SK-N-SH (cell line): Measurements from ENCODE around the gene SACS. TPM values are rescaled to one million over a fixed set of nuclear protein-coding genes. Genes with fewer than 3 reads are reported as not detected.

Experiments used
- CTCF ChIA-PET: fragments of 300-600, 350-600 bp; formaldehyde crosslinking; extraction: SDS; loops from one replicate; lab custom pipeline; 2021; lab: Yijun Ruan, JAX
- POLR2A ChIA-PET: fragments of 350-600 bp; sonication (Branson Sonifier 250); formaldehyde crosslinking; extraction: SDS; loops from one replicate; lab custom pipeline; 2020; ENCODE audit warnings: antibody characterized with exemption, inconsistent platforms; lab: Yijun Ruan, JAX
- DNase-seq: peaks from one replicate; pipeline ENCODE4 v3.0.0; 2012
- H2AFZ ChIP-seq: fragments of 200-600 bp; sonication (generic); 2 replicates; pipeline ENCODE4 v1.8.1; 2016; ENCODE audit warnings: antibody characterized with exemption, mild to moderate bottlenecking, low read depth
- H3F3A ChIP-seq: fragments of 200-600 bp; sonication (generic); replicated peaks from 2 replicates; pipeline ENCODE3; 2016; ENCODE audit warnings: antibody characterized with exemption, mild to moderate bottlenecking; ENCODE audit not compliant: insufficient read depth
- H3K27ac ChIP-seq, 2 experiments: fragments of 200-500 bp in 1 of 2; fragments of 200-600 bp in 1 of 2; sonication (Bioruptor generic) in 1 of 2; sonication (generic), shearing (Covaris generic) in 1 of 2; 2 replicates each; pipeline versions ENCODE4 v1.5.1 to v1.6.1; 2014 to 2016; ENCODE audit warnings: low read depth in 2 of 2, inconsistent platforms in 1 of 2, low read length in 1 of 2, mild to moderate bottlenecking in 1 of 2, mixed read lengths in 1 of 2
- H3K27me3 ChIP-seq: fragments of 200-600 bp; sonication (generic), shearing (Covaris generic); 2 replicates; pipeline ENCODE4 v1.6.1; 2016; ENCODE audit warnings: mixed run types; ENCODE audit not compliant: insufficient read depth
- H3K36me3 ChIP-seq, 2 experiments: fragments of 200-500 bp in 1 of 2; fragments of 200-600 bp in 1 of 2; sonication (Bioruptor generic) in 1 of 2; sonication (generic) in 1 of 2; replicated peaks in 1 of 2; 2 replicates each; pipeline versions ENCODE3 to v1.5.1; 2014 to 2016; ENCODE audit warnings: low read length in 1 of 2, mild to moderate bottlenecking in 1 of 2; ENCODE audit not compliant: insufficient read depth in 2 of 2, control insufficient read depth in 1 of 2
- H3K4me1 ChIP-seq, 2 experiments: fragments of 200-500 bp in 1 of 2; fragments of 200-600 bp in 1 of 2; sonication (Bioruptor generic) in 1 of 2; sonication (generic), shearing (Covaris generic) in 1 of 2; 2 replicates each; pipeline versions ENCODE4 v1.5.1 to v1.6.1; 2014 to 2016; ENCODE audit warnings: low read depth in 1 of 2, low read length in 1 of 2, mixed run types in 1 of 2; ENCODE audit not compliant: insufficient read depth in 2 of 2, control insufficient read depth in 1 of 2
- H3K4me2 ChIP-seq: fragments of 200-600 bp; sonication (generic), shearing (Covaris generic); 2 replicates; pipeline ENCODE4 v1.6.1; 2017; ENCODE audit warnings: mixed run types
- H3K4me3 ChIP-seq, 2 experiments: fragments of 200-500 bp in 1 of 2; fragments of 200-600 bp in 1 of 2; sonication (Bioruptor generic) in 1 of 2; sonication (generic), shearing (Covaris generic) in 1 of 2; 2 replicates each; pipeline versions ENCODE4 v1.5.1 to v1.8.1; 2014 to 2016; ENCODE audit warnings: low read depth in 2 of 2, inconsistent platforms in 1 of 2, low read length in 1 of 2, mild to moderate bottlenecking in 1 of 2, mixed read lengths in 1 of 2, moderate library complexity in 1 of 2
- H3K79me2 ChIP-seq: fragments of 200-600 bp; sonication (generic); 2 replicates; pipeline ENCODE4 v1.8.1; 2017; ENCODE audit warnings: mild to moderate bottlenecking; ENCODE audit not compliant: insufficient read depth
- H3K9ac ChIP-seq: fragments of 200-600 bp; sonication (generic); 2 replicates; pipeline ENCODE4 v1.6.1; 2017; ENCODE audit warnings: mixed run types
- H3K9me2 ChIP-seq: fragments of 200-600 bp; sonication (generic); 2 replicates; pipeline ENCODE4 v1.6.1; 2017; ENCODE audit warnings: mixed run types
- H3K9me3 ChIP-seq: fragments of 200-600 bp; sonication (generic); 2 replicates; pipeline ENCODE4 v1.6.1; 2017; ENCODE audit warnings: mixed run types, mild to moderate bottlenecking, moderate library complexity
- H4K20me1 ChIP-seq: fragments of 200-600 bp; sonication (generic); 2 replicates; pipeline ENCODE4 v1.6.1; 2017; ENCODE audit warnings: mild to moderate bottlenecking, mixed run types; ENCODE audit not compliant: insufficient read depth
- CTCF ChIP-seq: fragments of 200-600 bp; sonication (generic); IDR thresholded peaks from 2 replicates; pipeline ENCODE4 v1.6.1; 2017; ENCODE audit warnings: antibody characterized with exemption, mild to moderate bottlenecking, moderate library complexity
- EP300 ChIP-seq, 2 experiments: IDR thresholded peaks; 2 replicates each; pipeline versions ENCODE4 v1.4.0 to v1.6.1; 2012; ENCODE audit warnings: borderline replicate concordance in 1 of 2, low read depth in 1 of 2, low read length in 1 of 2
- FOSL2 ChIP-seq: IDR thresholded peaks from 2 replicates; pipeline ENCODE4 v1.4.0; 2012; ENCODE audit warnings: low read depth, mild to moderate bottlenecking, moderate library complexity, borderline replicate concordance
- FOXJ3 ChIP-seq: sonication (generic); formaldehyde crosslinking; IDR thresholded peaks from 2 replicates; pipeline ENCODE4 v1.5.1; 2020; ENCODE audit warnings: mild to moderate bottlenecking, missing genetic modification reagents
- GATA2 ChIP-seq: sonication (generic); formaldehyde crosslinking; IDR thresholded peaks from 2 replicates; pipeline ENCODE4 v1.5.0; 2020; ENCODE audit warnings: mild to moderate bottlenecking, missing genetic modification reagents
- MEF2A ChIP-seq: IDR thresholded peaks from 2 replicates; pipeline ENCODE4 v1.4.0; 2012; ENCODE audit warnings: low read depth, borderline replicate concordance
- NFIC ChIP-seq: IDR thresholded peaks from 2 replicates; pipeline ENCODE4 v1.4.0; 2012; ENCODE audit warnings: borderline replicate concordance
- PBX3 ChIP-seq: IDR thresholded peaks from 2 replicates; pipeline ENCODE4; 2012
- RAD21 ChIP-seq: IDR thresholded peaks from 2 replicates; pipeline ENCODE4 v1.6.1; 2012; ENCODE audit warnings: mild to moderate bottlenecking, low read length
- RCOR1 ChIP-seq: fragments of 150-350 bp; IDR thresholded peaks from 2 replicates; pipeline ENCODE4 v1.6.1; 2017; ENCODE audit warnings: antibody characterized with exemption, low read length
- RFX5 ChIP-seq: IDR thresholded peaks from 2 replicates; pipeline ENCODE4 v1.6.1; 2012; ENCODE audit warnings: mild to moderate bottlenecking, improper control_type of control experiment, low read length
- SIN3A ChIP-seq: IDR thresholded peaks from 2 replicates; pipeline ENCODE4 v1.6.1; 2012; ENCODE audit warnings: low read depth, mild to moderate bottlenecking, low read length, moderate library complexity, borderline replicate concordance
- SMC3 ChIP-seq: IDR thresholded peaks from 2 replicates; pipeline ENCODE4 v1.6.1; 2012; ENCODE audit warnings: low read depth, low read length, improper control_type of control experiment
- TAF1 ChIP-seq: IDR thresholded peaks from 2 replicates; pipeline ENCODE4 v1.6.1; 2012; ENCODE audit warnings: low read depth, mild to moderate bottlenecking, low read length, moderate library complexity, borderline replicate concordance
- TCF12 ChIP-seq: IDR thresholded peaks from 2 replicates; pipeline ENCODE4 v1.4.0; 2012
- TEAD4 ChIP-seq: IDR thresholded peaks from 2 replicates; pipeline ENCODE4 v1.4.0; 2012; ENCODE audit warnings: mild to moderate bottlenecking, borderline replicate concordance; ENCODE audit not compliant: insufficient read depth
- USF1 ChIP-seq: IDR thresholded peaks from 2 replicates; pipeline ENCODE4 v1.4.0; 2012; ENCODE audit warnings: low read depth, borderline replicate concordance
- YY1 ChIP-seq: IDR thresholded peaks from 2 replicates; pipeline ENCODE4 v1.4.0; 2012; ENCODE audit warnings: low read depth, mild to moderate bottlenecking
- ZBTB33 ChIP-seq: IDR thresholded peaks from 2 replicates; pipeline ENCODE4 v1.4.0; 2012; ENCODE audit warnings: low read depth, borderline replicate concordance
- WGBS: methylation state at CpG from one replicate; pipeline ENCODE4 v1.1.6; 2017; ENCODE audit warnings: low lambda C conversion rate; 5-methylcytosine and 5-hydroxymethylcytosine counted together
- polyA plus RNA-seq, 3 experiments: library from polyadenylated mRNA; depleted of rRNA; stranded (reverse); fragments of >200 nt; gene quantifications; 2 replicates each; pipeline ENCODE4 v1.2.3, GENCODE V29; 2012

SACS gene
- polyA plus RNA-seq, 1 of the 3 experiments (the other 2 are of a cell fraction): 5.9 TPM

GRCh38 chr13:23288995-23289394, 144.5 kb downstream of the SACS start:
- Histone ChIP-seq H3K9me3 (no peaks in the 10 kb centered on the region), H3K36me3 (no peaks in the 10 kb centered on the region), H4K20me1 (no peaks in the 10 kb centered on the region), H3K27me3 (no peaks in the 10 kb centered on the region), H3K9me2 (no peaks in the 10 kb centered on the region), H3F3A (no peaks in the 10 kb centered on the region), H3K4me3 (no peak overlapping the region), H3K79me2 (no peaks in the 10 kb centered on the region), H3K4me2 (no peak overlapping the region), H2AFZ (no peak overlapping the region), H3K27ac (no peak overlapping the region), H3K9ac (no peak overlapping the region), H3K4me1 (no peaks in the 10 kb centered on the region)
- POLR2A ChIA-PET: no interaction called here
- 68% methylated on average over 7 of the region's 7 CpGs for WGBS
- no peak for DNase-seq
- CTCF ChIA-PET: no interaction called here
- TF ChIP-seq ZBTB33 (no peak), EP300 (IDR thresholded peaks at IDR 0.05; ENCODE audit: borderline replicate concordance in 1 of 2, low read depth in 1 of 2, low read length in 1 of 2) (no peak), PBX3 (no peak), RFX5 (no peak), TAF1 (no peak), CTCF (no peak), TEAD4 (no peak), TCF12 (no peak), USF1 (no peak), SIN3A (no peak), NFIC (no peak), FOXJ3 (CRISPR knock-in tag) (no peak)

GRCh38 chr13:23288564-23288963, 144.9 kb downstream of the SACS start:
- no peaks in the 10 kb centered on the region for H3K79me2 ChIP-seq
- H3K36me3 ChIP-seq: no peaks in the 10 kb centered on the region
- CTCF ChIA-PET: interaction anchor here (0.9 kb wide), 1 partner anchor 18 kb away, joined by 3 read pairs; no protein-coding TSS in a partner anchor
- 100% methylated on average over 1 of the region's 1 CpG for WGBS
- H3K27ac ChIP-seq: no peak overlapping the region
- no peak for TF ChIP-seq SMC3
- no peak for TF ChIP-seq USF1
- TF ChIP-seq SIN3A: no peak
- no peak for TF ChIP-seq YY1
- no peak for TF ChIP-seq GATA2
- no peak for TF ChIP-seq RAD21
- no peak for TF ChIP-seq FOXJ3 (CRISPR knock-in tag)
- TF ChIP-seq MEF2A: no peak
- TF ChIP-seq CTCF: no peak
- no peak for TF ChIP-seq FOSL2
- no peak for TF ChIP-seq RCOR1
- POLR2A ChIA-PET: no interaction called here
- H3F3A ChIP-seq: no peaks in the 10 kb centered on the region
- no peak overlapping the region for H3K4me3 ChIP-seq
- H3K4me2 ChIP-seq: no peak overlapping the region
- no peaks in the 10 kb centered on the region for H3K4me1 ChIP-seq
- H2AFZ ChIP-seq: no peak overlapping the region
- DNase-seq: no peak
- H3K9me3 ChIP-seq: no peaks in the 10 kb centered on the region
- no peaks in the 10 kb centered on the region for H3K9me2 ChIP-seq
- H3K27me3 ChIP-seq: no peaks in the 10 kb centered on the region
- no peak overlapping the region for H3K9ac ChIP-seq
- no peaks in the 10 kb centered on the region for H4K20me1 ChIP-seq
